HG02798 (cell line): ENCODE results near the gene ILDR1.
"Not testable (repeated sequence)": the region's sequence is repeated elsewhere in the genome, so short reads cannot be mapped to it uniquely, and the experiment has no call there.

Source experiments
- ATAC-seq: cut with Tn5 transposase; IDR thresholded peaks from one replicate; pipeline ENCODE4 v1.9.1; 2021; ENCODE audit warnings: mild to moderate bottlenecking; ENCODE audit not compliant: unreplicated experiment, poor library complexity

The ILDR1 gene

GRCh38 chr3:121957674-121958415 lies 64.2 kb downstream of the ILDR1 start:
- peak; percentile 62 for ATAC-seq

- no peak for ATAC-seq
These were observed 65.7 kb downstream of the ILDR1 start for GRCh38 chr3:121956363-121956762.

- ATAC-seq, result no peak
These were observed 70.6 kb downstream of the ILDR1 start for GRCh38 chr3:121951291-121951919.

GRCh38 chr3:121948641-121949040 lies 73.4 kb downstream of the ILDR1 start:
- no peak for ATAC-seq

- no peak for ATAC-seq
These were observed 78.6 kb downstream of the ILDR1 start for GRCh38 chr3:121943431-121943830.

- ATAC-seq, result no peak
These were observed 79.8 kb downstream of the ILDR1 start for GRCh38 chr3:121942116-121942786.

- ATAC-seq, result no peak
These were observed 80.5 kb downstream of the ILDR1 start for GRCh38 chr3:121941592-121941991.

GRCh38 chr3:121938141-121938855 lies 83.7 kb downstream of the ILDR1 start:
- not testable (repeated sequence) for ATAC-seq
